ENCODE results near the gene CDH4. TPM values are rescaled to one million over a fixed set of nuclear protein-coding genes. Genes with fewer than 3 reads are reported as not detected.

Gene CDH4
- total RNA-seq, 1 donor = 8.6 TPM

GRCh38 chr20:61634376-61635145 is 382.5 kb downstream of the CDH4 start:
- no peak for DNase-seq (ENCODE audit: low read depth in 2 of 3, low spot score in 2 of 3)

DNA sequence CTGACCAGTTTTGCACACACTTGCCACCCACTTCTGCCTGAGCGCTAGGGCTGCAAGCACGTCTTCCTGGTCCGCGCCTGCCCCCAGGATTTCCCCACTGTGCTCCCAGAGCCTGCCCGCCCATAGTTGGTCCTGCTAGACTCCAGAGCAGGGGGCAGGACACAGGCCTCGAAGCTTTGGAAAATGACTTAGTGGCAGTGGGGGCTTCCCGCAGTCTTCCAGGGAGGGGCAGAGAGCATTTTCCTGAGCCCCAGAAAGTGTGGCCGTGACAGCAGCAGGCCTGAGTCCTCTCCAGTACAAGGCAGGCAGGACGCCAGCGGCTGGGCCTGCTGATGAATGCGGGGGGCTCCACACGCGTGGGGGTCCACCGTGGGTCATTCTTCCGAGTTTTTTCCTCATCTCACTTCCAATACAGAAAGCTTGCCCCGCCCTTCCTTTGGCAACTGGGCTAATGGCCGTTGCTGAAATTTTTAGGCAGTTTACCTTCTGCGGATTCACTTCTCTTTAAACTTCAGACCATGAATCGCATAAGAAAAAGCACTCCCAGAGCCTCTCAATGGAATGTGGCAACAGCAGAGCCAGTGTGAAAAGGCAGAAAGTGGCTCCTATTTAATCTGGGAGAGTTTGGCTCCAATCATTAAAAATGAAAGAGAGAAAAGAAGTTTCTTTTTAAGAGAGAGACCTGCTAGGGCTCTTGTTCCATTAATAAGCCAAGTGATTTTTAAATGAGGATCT is 383.8 kb downstream of the CDH4 start:
- no peak for DNase-seq (ENCODE audit: low read depth in 2 of 3, low spot score in 2 of 3)

GRCh38 chr20:61636531-61637116 is 384.6 kb downstream of the CDH4 start:
- DNase-seq (ENCODE audit: low read depth in 2 of 3, low spot score in 2 of 3) = no peak

- DNase-seq (ENCODE audit: low read depth in 2 of 3, low spot score in 2 of 3) = no peak
These were observed 386.9 kb downstream of the CDH4 start for GRCh38 chr20:61638802-61639585.

GRCh38 chr20:61640131-61640870 is 388.2 kb downstream of the CDH4 start:
- DNase-seq (ENCODE audit: low read depth in 2 of 3, low spot score in 2 of 3) = no peak

DNA sequence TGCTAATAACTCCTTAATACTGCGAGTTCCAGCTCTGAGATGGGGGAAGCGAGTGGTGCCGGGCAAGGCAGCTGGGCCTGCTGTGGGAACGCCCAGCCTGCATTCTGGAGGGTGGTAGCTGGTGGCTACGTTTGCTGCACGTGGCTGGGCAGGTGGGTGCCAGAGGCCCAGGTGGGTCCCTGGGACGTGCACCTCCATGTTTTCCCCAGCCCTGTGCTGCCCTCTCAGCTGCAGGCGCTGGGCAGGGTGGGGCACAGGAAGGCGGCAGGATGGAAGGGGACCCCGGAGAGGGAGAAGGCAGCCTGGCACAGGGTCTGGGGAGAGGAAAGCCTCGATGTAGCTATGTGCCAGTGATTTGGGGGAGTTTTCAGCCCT is 388.8 kb downstream of the CDH4 start:
- DNase-seq (ENCODE audit: low read depth in 2 of 3, low spot score in 2 of 3) = no peak

- DNase-seq (ENCODE audit: low read depth in 2 of 3, low spot score in 2 of 3) = no peak
These were observed 391.8 kb downstream of the CDH4 start for GRCh38 chr20:61643656-61644377.

DNA sequence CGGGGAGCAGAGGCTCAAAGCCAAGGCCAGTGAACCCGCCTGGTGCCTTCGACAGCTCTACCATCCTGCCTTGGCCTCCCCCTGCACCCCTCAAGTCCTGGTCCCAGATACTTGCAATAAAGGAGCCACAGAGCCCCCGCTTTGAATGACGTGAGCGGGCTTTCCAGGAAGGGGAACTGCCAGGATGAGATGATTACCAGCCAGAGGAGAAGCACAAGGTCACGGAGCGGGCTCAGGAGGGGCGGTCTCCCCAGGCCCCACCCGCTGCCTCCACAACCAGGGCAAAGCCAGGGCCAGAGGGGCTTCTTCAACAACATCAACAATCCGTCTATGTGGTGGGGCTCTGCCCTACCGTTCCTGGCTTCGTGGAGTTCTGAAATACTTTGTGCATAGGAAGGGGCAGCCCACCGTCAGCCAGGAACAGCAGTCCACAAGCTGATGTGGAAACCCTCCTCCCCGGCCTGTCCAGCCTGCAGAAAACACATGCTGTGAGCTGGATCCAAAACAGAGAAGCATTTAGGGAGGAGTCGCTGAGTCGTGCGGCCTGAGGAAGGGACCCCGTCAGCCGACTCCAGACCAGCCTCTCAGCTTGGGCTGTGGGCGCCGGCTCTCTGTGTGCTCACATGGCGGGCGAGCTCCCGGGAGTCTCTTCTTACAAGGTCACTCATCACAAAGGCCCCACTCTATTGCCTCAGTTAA is 392.5 kb downstream of the CDH4 start:
- no peak for DNase-seq (ENCODE audit: low read depth in 2 of 3, low spot score in 2 of 3)

GRCh38 chr20:61645732-61646131 is 393.7 kb downstream of the CDH4 start:
- DNase-seq (ENCODE audit: low read depth in 2 of 3, low spot score in 2 of 3) = no peak

GRCh38 chr20:61646453-61646852 is 394.4 kb downstream of the CDH4 start:
- no peak for DNase-seq (ENCODE audit: low read depth in 2 of 3, low spot score in 2 of 3)

DNA sequence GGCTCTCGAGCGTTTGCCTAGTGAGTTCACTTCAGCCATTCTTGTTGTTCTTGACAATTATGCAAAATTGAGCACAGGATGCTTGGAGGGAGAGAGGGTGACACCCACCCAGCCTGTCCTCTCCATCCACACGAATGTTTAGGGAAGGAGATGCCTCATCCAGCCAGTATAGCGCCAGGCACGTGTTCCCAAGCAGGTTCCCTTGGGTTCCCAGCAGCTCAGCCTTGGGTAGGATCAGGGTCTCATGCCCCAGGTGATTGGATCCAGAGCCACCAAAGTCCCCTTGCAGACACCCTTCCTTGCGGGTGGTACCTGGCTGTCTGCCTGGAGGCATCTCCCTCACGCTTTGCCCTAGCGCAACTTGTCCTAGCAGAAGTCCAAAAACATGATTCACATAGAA is 394.9 kb downstream of the CDH4 start:
- no peak for DNase-seq (ENCODE audit: low read depth in 2 of 3, low spot score in 2 of 3)

DNA sequence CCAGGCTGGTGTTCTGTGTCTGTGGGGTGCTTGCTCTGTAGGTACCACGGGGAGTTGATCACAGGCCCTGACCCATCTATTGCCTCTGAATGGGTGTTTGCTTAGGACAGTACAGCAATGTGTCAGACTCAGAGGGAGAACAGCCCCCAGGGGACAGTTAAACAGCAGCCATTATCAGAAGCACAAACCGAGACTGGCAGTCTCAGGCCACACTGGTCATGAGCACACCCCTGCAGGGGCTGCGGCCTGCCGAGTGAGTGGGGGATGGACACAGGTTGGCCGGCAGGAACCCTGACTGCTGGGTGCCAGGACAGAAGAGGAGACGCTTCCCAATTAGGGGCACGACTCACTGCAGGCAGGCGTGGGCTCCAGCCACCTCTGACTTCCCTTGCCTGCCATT is 395.6 kb downstream of the CDH4 start:
- DNase-seq (ENCODE audit: low read depth in 2 of 3, low spot score in 2 of 3) = no peak

DNA sequence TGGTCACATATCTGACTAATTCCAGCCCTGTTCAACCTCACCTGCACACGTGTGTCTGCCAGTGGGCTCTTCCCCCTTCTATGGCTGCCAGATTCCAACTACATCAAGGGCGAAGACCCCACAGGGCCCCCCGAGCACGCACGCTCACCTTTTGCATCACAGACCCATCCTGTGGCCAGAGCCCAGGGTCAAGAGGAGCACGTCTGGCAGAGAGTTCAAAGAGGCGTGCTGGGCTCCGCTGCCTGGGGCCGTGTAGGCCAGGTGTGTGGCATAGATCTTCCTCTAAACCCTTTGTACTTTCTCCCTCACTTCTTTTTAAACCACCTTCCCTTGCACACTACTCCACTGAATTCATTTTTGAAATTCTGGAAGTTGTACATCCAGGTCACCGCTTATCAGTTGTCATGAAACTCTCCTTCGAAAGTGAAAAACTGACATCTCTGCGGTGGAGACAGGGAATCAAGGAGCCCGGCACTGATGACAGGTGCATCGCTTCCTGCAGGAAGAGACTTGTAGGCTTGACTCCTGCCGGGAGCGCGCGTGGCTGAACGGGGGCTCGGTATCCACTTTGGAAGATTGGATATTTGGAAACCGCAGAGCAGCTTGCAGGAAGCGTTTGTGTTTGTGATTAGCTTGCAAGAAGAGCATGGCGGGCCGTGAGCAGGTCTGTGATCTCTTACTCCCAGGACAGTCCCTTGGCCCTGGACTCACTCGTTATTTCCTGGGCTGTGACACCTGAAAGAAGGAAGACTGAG is 397.2 kb downstream of the CDH4 start:
- no peak for DNase-seq (ENCODE audit: low read depth in 2 of 3, low spot score in 2 of 3)

GRCh38 chr20:61649860-61650162 is 397.8 kb downstream of the CDH4 start:
- no peak for DNase-seq (ENCODE audit: low read depth in 2 of 3, low spot score in 2 of 3)

DNA sequence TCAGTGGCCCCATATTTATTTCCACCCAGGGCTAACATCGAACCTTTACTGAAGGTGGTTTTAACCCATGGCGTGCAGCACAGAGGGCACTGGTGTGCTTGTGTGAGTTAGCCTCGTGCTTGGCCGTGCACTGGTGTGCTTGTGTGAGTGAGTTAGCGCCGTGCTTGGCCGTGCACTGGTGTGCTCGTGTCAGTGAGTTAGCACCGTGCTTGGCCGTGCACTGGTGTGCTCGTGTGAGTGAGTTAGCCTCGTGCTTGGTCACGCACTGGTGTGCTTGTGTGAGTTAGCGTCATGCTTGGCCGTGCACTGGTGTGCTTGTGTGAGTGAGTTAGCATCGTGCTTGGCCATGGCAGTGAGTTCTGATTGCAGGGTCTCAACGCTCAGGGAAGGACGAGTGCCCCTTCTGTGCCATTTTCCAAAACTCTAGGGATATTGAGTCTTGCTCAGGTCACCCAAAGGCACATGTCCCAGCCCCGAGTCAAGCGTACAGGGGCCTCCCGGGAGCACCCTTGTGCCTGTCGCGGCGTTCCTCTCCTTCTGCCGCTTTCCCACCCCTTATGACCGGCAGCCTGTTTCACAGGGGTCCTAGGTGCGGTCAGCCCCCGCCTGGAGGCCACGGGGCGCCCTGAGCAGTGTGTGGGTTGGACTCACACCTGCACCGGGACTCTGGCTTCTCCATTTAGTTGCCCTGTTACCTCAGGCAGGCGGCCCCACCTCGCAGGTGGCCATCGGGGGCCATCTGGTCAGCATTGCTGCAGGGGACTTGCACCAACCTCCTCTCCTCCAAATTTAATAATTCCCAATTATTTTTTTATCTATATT is 399.1 kb downstream of the CDH4 start:
- no peak for DNase-seq (ENCODE audit: low read depth in 2 of 3, low spot score in 2 of 3)

DNA sequence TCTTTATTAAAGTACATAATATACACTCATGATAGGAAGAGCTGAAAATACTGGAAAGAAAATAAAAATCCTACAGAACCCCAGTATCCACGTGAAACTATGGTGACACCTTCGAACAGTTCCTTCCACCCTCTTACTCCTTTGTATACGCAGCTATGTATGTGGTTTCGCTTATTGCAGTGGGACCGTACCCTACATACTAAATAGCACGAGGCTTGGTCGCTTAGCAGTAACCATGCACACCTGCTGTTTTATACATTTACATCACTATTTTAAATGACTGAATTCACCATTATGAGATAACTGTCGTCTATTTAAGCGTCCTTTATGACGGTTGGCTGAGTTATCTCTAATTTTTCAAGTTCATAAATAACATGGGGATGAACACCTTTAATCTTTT is 400.1 kb downstream of the CDH4 start:
- DNase-seq (ENCODE audit: low read depth in 2 of 3, low spot score in 2 of 3) = no peak

- no peak for DNase-seq (ENCODE audit: low read depth in 2 of 3, low spot score in 2 of 3)
These were observed 402.7 kb downstream of the CDH4 start for GRCh38 chr20:61654726-61655125.

- DNase-seq (ENCODE audit: low read depth in 2 of 3, low spot score in 2 of 3) = no peak
These were observed 403.5 kb downstream of the CDH4 start for GRCh38 chr20:61655591-61655990.
